SK-N-SH (cell line): ENCODE measurements around the gene MT1H. TPM values are rescaled to one million over a fixed set of nuclear protein-coding genes. Genes with fewer than 3 reads are reported as not detected.

Experiments
- CTCF ChIA-PET: fragments of 300-600, 350-600 bp; formaldehyde crosslinking; extraction: SDS; loops from one replicate; lab custom pipeline; 2021; lab: Yijun Ruan, JAX
- POLR2A ChIA-PET: fragments of 350-600 bp; sonication (Branson Sonifier 250); formaldehyde crosslinking; extraction: SDS; loops from one replicate; lab custom pipeline; 2020; ENCODE audit warnings: antibody characterized with exemption, inconsistent platforms; lab: Yijun Ruan, JAX
- DNase-seq: peaks from one replicate; pipeline ENCODE4 v3.0.0; 2012
- H2AFZ ChIP-seq: fragments of 200-600 bp; sonication (generic); 2 replicates; pipeline ENCODE4 v1.8.1; 2016; ENCODE audit warnings: antibody characterized with exemption, mild to moderate bottlenecking, low read depth
- H3F3A ChIP-seq: fragments of 200-600 bp; sonication (generic); replicated peaks from 2 replicates; pipeline ENCODE3; 2016; ENCODE audit warnings: antibody characterized with exemption, mild to moderate bottlenecking; ENCODE audit not compliant: insufficient read depth
- H3K27ac ChIP-seq, 2 experiments: fragments of 200-500 bp in 1 of 2; fragments of 200-600 bp in 1 of 2; sonication (Bioruptor generic) in 1 of 2; sonication (generic), shearing (Covaris generic) in 1 of 2; 2 replicates each; pipeline versions ENCODE4 v1.5.1 to v1.6.1; 2014 to 2016; ENCODE audit warnings: low read depth in 2 of 2, inconsistent platforms in 1 of 2, low read length in 1 of 2, mild to moderate bottlenecking in 1 of 2, mixed read lengths in 1 of 2
- H3K27me3 ChIP-seq: fragments of 200-600 bp; sonication (generic), shearing (Covaris generic); 2 replicates; pipeline ENCODE4 v1.6.1; 2016; ENCODE audit warnings: mixed run types; ENCODE audit not compliant: insufficient read depth
- H3K36me3 ChIP-seq, 2 experiments: fragments of 200-500 bp in 1 of 2; fragments of 200-600 bp in 1 of 2; sonication (Bioruptor generic) in 1 of 2; sonication (generic) in 1 of 2; replicated peaks in 1 of 2; 2 replicates each; pipeline versions ENCODE3 to v1.5.1; 2014 to 2016; ENCODE audit warnings: low read length in 1 of 2, mild to moderate bottlenecking in 1 of 2; ENCODE audit not compliant: insufficient read depth in 2 of 2, control insufficient read depth in 1 of 2
- H3K4me1 ChIP-seq, 2 experiments: fragments of 200-500 bp in 1 of 2; fragments of 200-600 bp in 1 of 2; sonication (Bioruptor generic) in 1 of 2; sonication (generic), shearing (Covaris generic) in 1 of 2; 2 replicates each; pipeline versions ENCODE4 v1.5.1 to v1.6.1; 2014 to 2016; ENCODE audit warnings: low read depth in 1 of 2, low read length in 1 of 2, mixed run types in 1 of 2; ENCODE audit not compliant: insufficient read depth in 2 of 2, control insufficient read depth in 1 of 2
- H3K4me2 ChIP-seq: fragments of 200-600 bp; sonication (generic), shearing (Covaris generic); 2 replicates; pipeline ENCODE4 v1.6.1; 2017; ENCODE audit warnings: mixed run types
- H3K4me3 ChIP-seq, 2 experiments: fragments of 200-500 bp in 1 of 2; fragments of 200-600 bp in 1 of 2; sonication (Bioruptor generic) in 1 of 2; sonication (generic), shearing (Covaris generic) in 1 of 2; 2 replicates each; pipeline versions ENCODE4 v1.5.1 to v1.8.1; 2014 to 2016; ENCODE audit warnings: low read depth in 2 of 2, inconsistent platforms in 1 of 2, low read length in 1 of 2, mild to moderate bottlenecking in 1 of 2, mixed read lengths in 1 of 2, moderate library complexity in 1 of 2
- H3K79me2 ChIP-seq: fragments of 200-600 bp; sonication (generic); 2 replicates; pipeline ENCODE4 v1.8.1; 2017; ENCODE audit warnings: mild to moderate bottlenecking; ENCODE audit not compliant: insufficient read depth
- H3K9ac ChIP-seq: fragments of 200-600 bp; sonication (generic); 2 replicates; pipeline ENCODE4 v1.6.1; 2017; ENCODE audit warnings: mixed run types
- H3K9me2 ChIP-seq: fragments of 200-600 bp; sonication (generic); 2 replicates; pipeline ENCODE4 v1.6.1; 2017; ENCODE audit warnings: mixed run types
- H3K9me3 ChIP-seq: fragments of 200-600 bp; sonication (generic); 2 replicates; pipeline ENCODE4 v1.6.1; 2017; ENCODE audit warnings: mixed run types, mild to moderate bottlenecking, moderate library complexity
- H4K20me1 ChIP-seq: fragments of 200-600 bp; sonication (generic); 2 replicates; pipeline ENCODE4 v1.6.1; 2017; ENCODE audit warnings: mild to moderate bottlenecking, mixed run types; ENCODE audit not compliant: insufficient read depth
- CHD2 ChIP-seq: fragments of 150-350 bp; IDR thresholded peaks from 2 replicates; pipeline ENCODE4 v1.6.1; 2018; ENCODE audit warnings: low read length; ENCODE audit not compliant: partially characterized antibody
- ELF1 ChIP-seq: IDR thresholded peaks from 2 replicates; pipeline ENCODE4 v1.4.0; 2012
- EP300 ChIP-seq, 2 experiments: IDR thresholded peaks; 2 replicates each; pipeline versions ENCODE4 v1.4.0 to v1.6.1; 2012; ENCODE audit warnings: borderline replicate concordance in 1 of 2, low read depth in 1 of 2, low read length in 1 of 2
- EZH2phosphoT487 ChIP-seq: fragments of 200-600 bp; sonication (generic); IDR thresholded peaks from 2 replicates; pipeline ENCODE4 v1.6.1; 2017; ENCODE audit warnings: low read depth, mixed run types, mild to moderate bottlenecking, antibody characterized with exemption, moderate library complexity, borderline replicate concordance
- FOSL2 ChIP-seq: IDR thresholded peaks from 2 replicates; pipeline ENCODE4 v1.4.0; 2012; ENCODE audit warnings: low read depth, mild to moderate bottlenecking, moderate library complexity, borderline replicate concordance
- FOXJ3 ChIP-seq: sonication (generic); formaldehyde crosslinking; IDR thresholded peaks from 2 replicates; pipeline ENCODE4 v1.5.1; 2020; ENCODE audit warnings: mild to moderate bottlenecking, missing genetic modification reagents
- FOXM1 ChIP-seq: IDR thresholded peaks from 2 replicates; pipeline ENCODE4 v1.4.0; 2012; ENCODE audit warnings: low read depth, mild to moderate bottlenecking
- GABPA ChIP-seq: IDR thresholded peaks from 2 replicates; pipeline ENCODE4 v1.4.0; 2012; ENCODE audit warnings: low read depth, mild to moderate bottlenecking
- GATA2 ChIP-seq: sonication (generic); formaldehyde crosslinking; IDR thresholded peaks from 2 replicates; pipeline ENCODE4 v1.5.0; 2020; ENCODE audit warnings: mild to moderate bottlenecking, missing genetic modification reagents
- JUND ChIP-seq: IDR thresholded peaks from 2 replicates; pipeline ENCODE4 v1.4.0; 2012
- MEF2A ChIP-seq: IDR thresholded peaks from 2 replicates; pipeline ENCODE4 v1.4.0; 2012; ENCODE audit warnings: low read depth, borderline replicate concordance
- POLR2AphosphoS5 ChIP-seq: IDR thresholded peaks from 2 replicates; pipeline ENCODE4 v1.6.1; 2012; ENCODE audit warnings: low read depth, low read length
- RAD21 ChIP-seq: IDR thresholded peaks from 2 replicates; pipeline ENCODE4 v1.6.1; 2012; ENCODE audit warnings: mild to moderate bottlenecking, low read length
- RFX5 ChIP-seq: IDR thresholded peaks from 2 replicates; pipeline ENCODE4 v1.6.1; 2012; ENCODE audit warnings: mild to moderate bottlenecking, improper control_type of control experiment, low read length
- SMC3 ChIP-seq: IDR thresholded peaks from 2 replicates; pipeline ENCODE4 v1.6.1; 2012; ENCODE audit warnings: low read depth, low read length, improper control_type of control experiment
- TCF12 ChIP-seq: IDR thresholded peaks from 2 replicates; pipeline ENCODE4 v1.4.0; 2012
- WGBS: methylation state at CpG from one replicate; pipeline ENCODE4 v1.1.6; 2017; ENCODE audit warnings: low lambda C conversion rate; 5-methylcytosine and 5-hydroxymethylcytosine counted together
- polyA plus RNA-seq, 3 experiments: library from polyadenylated mRNA; depleted of rRNA; stranded (reverse); fragments of >200 nt; gene quantifications; 2 replicates each; pipeline ENCODE4 v1.2.3, GENCODE V29; 2012
- TF ChIP-seq, protein P1 (sequence below): IDR thresholded peaks from 2 replicates; pipeline ENCODE4; 2012
- TF ChIP-seq, protein P2 (sequence below): fragments of 150-350 bp; IDR thresholded peaks from 2 replicates; pipeline ENCODE4 v1.6.1; 2017; ENCODE audit warnings: antibody characterized with exemption, low read length, low read depth, borderline replicate concordance

MT1H gene
- polyA plus RNA-seq, 1 of the 3 experiments (the other 2 are of a cell fraction), result not detected

- H4K20me1 ChIP-seq, result no peaks in the 10 kb centered on the region
- no peaks in the 10 kb centered on the region for H3K36me3 ChIP-seq
- CTCF ChIA-PET, result interaction anchor here (0.9 to 1.6 kb wide), 5 partner anchors 10 to 110 kb away, joined by 3 to 5 read pairs (median 3); no protein-coding TSS in a partner anchor
- no peak overlapping the region for H3K27ac ChIP-seq
- no peaks in the 10 kb centered on the region for H3F3A ChIP-seq
- H3K9ac ChIP-seq, result no peak overlapping the region
- H3K4me3 ChIP-seq, result no peak overlapping the region
- H3K9me2 ChIP-seq, result no peaks in the 10 kb centered on the region
- H3K27me3 ChIP-seq, result no peaks in the 10 kb centered on the region
- 91% methylated on average over 3 of the region's 3 CpGs for WGBS
- H3K4me2 ChIP-seq, result no peak overlapping the region
- H2AFZ ChIP-seq, result no peak overlapping the region
- no peaks in the 10 kb centered on the region for H3K9me3 ChIP-seq
- no peak for DNase-seq
- TF ChIP-seq FOXM1, result no peak
- TF ChIP-seq CHD2, result no peak
- TF ChIP-seq TCF12, result no peak
- TF ChIP-seq EP300 (IDR thresholded peaks at IDR 0.05; ENCODE audit: borderline replicate concordance in 1 of 2, low read depth in 1 of 2, low read length in 1 of 2), result no peak
- TF ChIP-seq RAD21, result no peak
- TF ChIP-seq FOSL2, result no peak
- no peak for TF ChIP-seq MEF2A
- TF ChIP-seq JUND, result no peak
- TF ChIP-seq ELF1, result no peak
- TF ChIP-seq RFX5, result no peak
- no peak for TF ChIP-seq FOXJ3 (CRISPR knock-in tag)
- peaks cover 9% of the 10 kb centered on the region; the same call in 1 of the 2 replicates for H3K79me2 ChIP-seq
- peaks cover 0 to 25% of the 10 kb centered on the region in 2 experiments; a peak in 2 of 4 replicates for H3K4me1 ChIP-seq
- POLR2A ChIA-PET, result no interaction called here
Measured at GRCh38 chr16:56679078-56679730, 9.6 kb downstream of the MT1H start.

- 83% methylated on average over 6 of the region's 6 CpGs for WGBS
- ChIA-PET POLR2A (no interaction called here), CTCF (interaction anchor here (1.2 to 1.6 kb wide), 3 partner anchors 9 to 110 kb away, joined by 3 to 4 read pairs (median 3); no protein-coding TSS in a partner anchor)
Measured at GRCh38 chr16:56679818-56680217, 10.2 kb downstream of the MT1H start.

More at GRCh38 chr16:56679818-56680217, 10.2 kb downstream of the MT1H start:
- H3K27me3 ChIP-seq, result no peaks in the 10 kb centered on the region
- H3K9me2 ChIP-seq, result no peaks in the 10 kb centered on the region
- H3F3A ChIP-seq, result no peaks in the 10 kb centered on the region
- peaks cover 9% of the 10 kb centered on the region; the same call in 1 of the 2 replicates for H3K79me2 ChIP-seq
- H3K9me3 ChIP-seq, result no peaks in the 10 kb centered on the region
- no peak for DNase-seq
- no peak overlapping the region for H3K4me2 ChIP-seq
- no peak overlapping the region for H2AFZ ChIP-seq
- H3K4me3 ChIP-seq, result no peak overlapping the region
- H4K20me1 ChIP-seq, result no peaks in the 10 kb centered on the region
- no peak overlapping the region for H3K9ac ChIP-seq
- no peak overlapping the region for H3K27ac ChIP-seq
- no peaks in the 10 kb centered on the region for H3K36me3 ChIP-seq
- TF ChIP-seq POLR2AphosphoS5, result no peak
- no peak for TF ChIP-seq GATA2 (CRISPR knock-in tag)
- TF ChIP-seq, protein P1, sequence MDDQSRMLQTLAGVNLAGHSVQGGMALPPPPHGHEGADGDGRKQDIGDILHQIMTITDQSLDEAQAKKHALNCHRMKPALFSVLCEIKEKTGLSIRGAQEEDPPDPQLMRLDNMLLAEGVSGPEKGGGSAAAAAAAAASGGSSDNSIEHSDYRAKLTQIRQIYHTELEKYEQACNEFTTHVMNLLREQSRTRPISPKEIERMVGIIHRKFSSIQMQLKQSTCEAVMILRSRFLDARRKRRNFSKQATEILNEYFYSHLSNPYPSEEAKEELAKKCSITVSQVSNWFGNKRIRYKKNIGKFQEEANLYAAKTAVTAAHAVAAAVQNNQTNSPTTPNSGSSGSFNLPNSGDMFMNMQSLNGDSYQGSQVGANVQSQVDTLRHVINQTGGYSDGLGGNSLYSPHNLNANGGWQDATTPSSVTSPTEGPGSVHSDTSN, result no peak
- TF ChIP-seq EP300 (IDR thresholded peaks at IDR 0.05; ENCODE audit: borderline replicate concordance in 1 of 2, low read depth in 1 of 2, low read length in 1 of 2), result no peak
- TF ChIP-seq, protein P2, sequence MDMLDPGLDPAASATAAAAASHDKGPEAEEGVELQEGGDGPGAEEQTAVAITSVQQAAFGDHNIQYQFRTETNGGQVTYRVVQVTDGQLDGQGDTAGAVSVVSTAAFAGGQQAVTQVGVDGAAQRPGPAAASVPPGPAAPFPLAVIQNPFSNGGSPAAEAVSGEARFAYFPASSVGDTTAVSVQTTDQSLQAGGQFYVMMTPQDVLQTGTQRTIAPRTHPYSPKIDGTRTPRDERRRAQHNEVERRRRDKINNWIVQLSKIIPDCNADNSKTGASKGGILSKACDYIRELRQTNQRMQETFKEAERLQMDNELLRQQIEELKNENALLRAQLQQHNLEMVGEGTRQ, result no peak
- TF ChIP-seq RAD21, result no peak
- TF ChIP-seq FOXJ3 (CRISPR knock-in tag), result no peak
- no peak for TF ChIP-seq SMC3
- TF ChIP-seq GABPA, result no peak
- no peak for TF ChIP-seq EZH2phosphoT487
- TF ChIP-seq RFX5, result no peak
- peaks cover 0 to 26% of the 10 kb centered on the region in 2 experiments; a peak in 2 of 4 replicates for H3K4me1 ChIP-seq
